ENCODE data around the gene VPS16. TPM values are rescaled to one million over a fixed set of nuclear protein-coding genes. Genes with fewer than 3 reads are reported as not detected.
"Not testable (repeated sequence)": the region's sequence is repeated elsewhere in the genome, so short reads cannot be mapped to it uniquely, and the experiment has no call there.

Gene VPS16
- total RNA-seq, 2 donors from 2014 or later, result 35.7 to 40.5 TPM

DNA sequence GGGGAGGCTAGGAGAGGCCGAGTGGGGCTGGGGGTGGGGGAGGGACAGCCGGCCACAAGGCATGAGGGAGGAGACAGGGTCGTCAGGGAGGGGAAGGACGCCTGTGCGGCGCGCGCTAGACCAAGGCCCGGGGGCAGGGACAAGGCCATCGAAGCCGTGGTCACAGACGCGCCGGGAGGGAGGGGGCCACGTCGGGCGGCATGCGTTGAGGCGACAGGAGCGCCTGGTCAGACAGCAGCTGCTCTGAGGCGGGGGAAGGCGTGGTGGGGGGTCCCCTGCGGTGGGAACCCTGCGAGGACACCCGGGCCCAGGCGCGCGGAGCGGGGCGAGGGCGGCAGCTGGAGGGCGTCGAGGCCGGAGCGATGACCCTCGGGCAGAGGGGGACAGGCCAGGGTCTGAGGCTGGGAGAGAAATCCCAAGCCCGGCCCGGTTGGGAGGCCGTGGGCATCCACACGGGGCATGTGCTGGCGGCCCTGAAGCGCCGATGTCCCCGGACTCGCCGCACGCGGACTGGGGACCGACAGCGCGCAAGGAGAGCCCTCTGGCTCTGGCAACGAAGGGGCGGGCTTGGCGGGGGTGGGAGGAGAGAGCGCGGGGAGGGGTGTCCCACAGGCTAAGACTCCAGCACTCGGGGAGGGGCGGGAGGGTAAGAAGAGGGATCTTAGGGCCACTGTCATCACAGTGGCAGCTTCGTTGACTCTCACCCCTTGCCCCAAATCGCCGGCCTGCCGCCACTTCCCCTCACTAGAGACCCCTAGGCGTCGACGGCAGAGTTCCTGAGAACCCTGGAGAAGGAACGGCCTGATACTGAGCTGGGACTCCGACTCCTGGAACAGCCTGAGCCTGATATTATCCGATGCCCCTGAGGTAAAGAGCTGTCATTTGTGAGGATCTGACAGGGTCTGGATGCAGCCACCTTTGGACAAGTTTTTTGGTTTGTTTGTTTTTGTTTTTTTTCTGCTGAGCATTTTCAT is 19.4 kb upstream of the VPS16 start:
- no peak overlapping the region for H3K27ac ChIP-seq
- no peak for DNase-seq
- TF ChIP-seq, protein P1, sequence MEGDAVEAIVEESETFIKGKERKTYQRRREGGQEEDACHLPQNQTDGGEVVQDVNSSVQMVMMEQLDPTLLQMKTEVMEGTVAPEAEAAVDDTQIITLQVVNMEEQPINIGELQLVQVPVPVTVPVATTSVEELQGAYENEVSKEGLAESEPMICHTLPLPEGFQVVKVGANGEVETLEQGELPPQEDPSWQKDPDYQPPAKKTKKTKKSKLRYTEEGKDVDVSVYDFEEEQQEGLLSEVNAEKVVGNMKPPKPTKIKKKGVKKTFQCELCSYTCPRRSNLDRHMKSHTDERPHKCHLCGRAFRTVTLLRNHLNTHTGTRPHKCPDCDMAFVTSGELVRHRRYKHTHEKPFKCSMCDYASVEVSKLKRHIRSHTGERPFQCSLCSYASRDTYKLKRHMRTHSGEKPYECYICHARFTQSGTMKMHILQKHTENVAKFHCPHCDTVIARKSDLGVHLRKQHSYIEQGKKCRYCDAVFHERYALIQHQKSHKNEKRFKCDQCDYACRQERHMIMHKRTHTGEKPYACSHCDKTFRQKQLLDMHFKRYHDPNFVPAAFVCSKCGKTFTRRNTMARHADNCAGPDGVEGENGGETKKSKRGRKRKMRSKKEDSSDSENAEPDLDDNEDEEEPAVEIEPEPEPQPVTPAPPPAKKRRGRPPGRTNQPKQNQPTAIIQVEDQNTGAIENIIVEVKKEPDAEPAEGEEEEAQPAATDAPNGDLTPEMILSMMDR (IDR thresholded peaks at IDR 0.05), result no peak
- no peaks in the 10 kb centered on the region for H3K36me3 ChIP-seq
- H3K4me1 ChIP-seq, result no peaks in the 10 kb centered on the region
- no peak overlapping the region for H3K4me3 ChIP-seq
- intact Hi-C loops (cut with DNase I), result no loop called here
- H3K9me3 ChIP-seq, result no peaks in the 10 kb centered on the region
- H3K27me3 ChIP-seq, result peaks cover 32% of the 10 kb centered on the region
- H3K9ac ChIP-seq (ENCODE audit: low read depth in 2 of 2, low read length in 2 of 2), result no peak overlapping the region

DNA sequence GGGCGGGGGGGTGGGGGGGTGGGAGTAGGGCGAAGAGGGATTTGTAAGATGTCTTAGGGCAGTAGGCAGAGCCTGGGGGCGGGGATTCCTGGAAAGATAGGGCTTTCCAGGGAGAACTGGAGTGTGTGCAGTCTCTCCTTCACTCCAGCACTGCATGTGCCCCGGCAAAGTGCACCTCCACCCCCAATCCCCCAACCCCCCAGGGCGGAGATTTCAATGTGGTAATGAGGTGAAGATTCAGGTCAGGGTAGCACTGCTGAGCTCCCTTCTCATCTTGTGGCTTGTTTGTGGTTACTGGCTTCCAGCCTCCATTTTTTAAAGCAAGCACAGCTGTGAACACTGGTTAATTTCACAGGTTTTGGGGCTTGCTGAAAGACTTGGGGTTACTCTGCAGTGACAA is 18.5 kb upstream of the VPS16 start:
- no peak for DNase-seq
- Histone ChIP-seq H3K36me3 (no peaks in the 10 kb centered on the region), H3K9ac (ENCODE audit: low read depth in 2 of 2, low read length in 2 of 2) (no peak overlapping the region), H3K27me3 (peaks cover 33% of the 10 kb centered on the region), H3K4me1 (no peaks in the 10 kb centered on the region), H3K9me3 (no peaks in the 10 kb centered on the region), H3K4me3 (no peak overlapping the region), H3K27ac (no peak overlapping the region)
- TF ChIP-seq, protein P1 (IDR thresholded peaks at IDR 0.05), result no peak
- intact Hi-C loops (cut with DNase I), result no loop called here

DNA sequence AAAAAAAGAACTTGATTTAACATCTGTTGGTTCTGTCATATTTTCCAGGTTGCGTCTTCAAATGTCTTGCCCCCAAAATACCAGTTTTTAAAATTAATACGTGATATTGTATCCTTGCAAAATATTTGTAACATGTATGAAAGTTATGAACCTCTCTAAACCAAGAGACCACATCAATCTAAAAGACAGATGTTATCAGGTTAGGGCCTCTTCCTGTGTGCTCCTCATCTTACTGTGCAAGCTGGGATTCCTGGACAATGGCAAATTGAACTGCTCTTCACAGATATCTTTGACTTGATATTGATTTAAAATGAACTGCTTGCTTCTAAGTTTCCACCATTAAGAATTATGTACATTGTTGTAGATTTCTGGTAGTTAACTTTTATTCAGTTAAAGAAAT is 14.8 kb upstream of the VPS16 start:
- H3K27me3 ChIP-seq, result peaks cover 21% of the 10 kb centered on the region
- no peak for DNase-seq
- TF ChIP-seq, protein P1 (IDR thresholded peaks at IDR 0.05), result no peak
- H3K36me3 ChIP-seq, result no peaks in the 10 kb centered on the region
- intact Hi-C loops (cut with DNase I), result no loop called here
- no peaks in the 10 kb centered on the region for H3K4me1 ChIP-seq
- no peak overlapping the region for H3K9ac ChIP-seq (ENCODE audit: low read depth in 2 of 2, low read length in 2 of 2)
- H3K9me3 ChIP-seq, result no peaks in the 10 kb centered on the region
- H3K27ac ChIP-seq, result no peak overlapping the region
- no peak overlapping the region for H3K4me3 ChIP-seq

DNA sequence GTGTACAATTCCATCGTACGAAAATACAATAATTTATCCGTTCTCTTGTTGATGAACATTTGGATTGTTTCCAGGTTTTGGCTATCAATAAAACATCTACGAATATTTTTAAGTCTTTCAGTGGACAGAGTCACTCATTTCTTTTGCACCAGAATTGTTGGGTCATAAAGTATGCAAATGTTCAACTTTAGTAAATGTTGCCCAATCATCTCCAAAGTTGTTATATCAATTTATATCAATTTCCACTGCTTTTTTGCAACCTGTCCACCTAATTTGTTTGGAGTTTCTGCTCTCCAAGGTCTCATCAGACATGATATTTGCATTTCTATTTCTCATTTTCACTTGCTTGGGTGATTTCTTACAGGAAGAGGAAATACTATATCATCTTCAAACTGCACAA is 13.9 kb upstream of the VPS16 start:
- H3K9me3 ChIP-seq, result no peaks in the 10 kb centered on the region
- H3K27me3 ChIP-seq, result peaks cover 12% of the 10 kb centered on the region
- DNase-seq, result no peak
- intact Hi-C loops (cut with DNase I), result no loop called here
- no peaks in the 10 kb centered on the region for H3K36me3 ChIP-seq
- no peak overlapping the region for H3K4me3 ChIP-seq
- no peak overlapping the region for H3K27ac ChIP-seq
- TF ChIP-seq, protein P1 (IDR thresholded peaks at IDR 0.05), result no peak
- H3K4me1 ChIP-seq, result no peaks in the 10 kb centered on the region
- no peak overlapping the region for H3K9ac ChIP-seq (ENCODE audit: low read depth in 2 of 2, low read length in 2 of 2)

DNA sequence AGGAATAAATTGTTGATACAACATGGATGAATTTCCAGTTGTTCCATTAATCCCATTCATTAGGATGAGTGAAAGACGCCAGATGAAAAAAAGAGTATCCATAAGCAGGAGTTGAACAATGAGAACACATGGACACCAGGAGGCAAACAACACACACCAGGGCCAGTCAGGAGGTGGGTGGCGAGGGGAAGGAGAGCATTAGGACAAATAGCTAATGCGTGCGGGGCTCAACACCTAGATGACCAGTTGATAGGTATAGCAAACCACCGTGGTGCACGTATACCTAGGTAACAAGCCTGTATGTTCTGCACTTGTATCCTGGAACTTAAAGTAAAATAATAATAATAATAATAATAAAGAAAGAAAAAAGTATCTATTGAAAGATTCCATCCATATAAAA is 11.2 kb upstream of the VPS16 start:
- Histone ChIP-seq H3K27ac (no peak overlapping the region), H3K36me3 (no peaks in the 10 kb centered on the region), H3K27me3 (peaks cover 6% of the 10 kb centered on the region), H3K9me3 (no peaks in the 10 kb centered on the region), H3K9ac (ENCODE audit: low read depth in 2 of 2, low read length in 2 of 2) (no peak overlapping the region), H3K4me1 (no peaks in the 10 kb centered on the region), H3K4me3 (no peak overlapping the region)
- intact Hi-C loops (cut with DNase I), result no loop called here
- TF ChIP-seq, protein P1 (IDR thresholded peaks at IDR 0.05), result no peak
- no peak for DNase-seq

DNA sequence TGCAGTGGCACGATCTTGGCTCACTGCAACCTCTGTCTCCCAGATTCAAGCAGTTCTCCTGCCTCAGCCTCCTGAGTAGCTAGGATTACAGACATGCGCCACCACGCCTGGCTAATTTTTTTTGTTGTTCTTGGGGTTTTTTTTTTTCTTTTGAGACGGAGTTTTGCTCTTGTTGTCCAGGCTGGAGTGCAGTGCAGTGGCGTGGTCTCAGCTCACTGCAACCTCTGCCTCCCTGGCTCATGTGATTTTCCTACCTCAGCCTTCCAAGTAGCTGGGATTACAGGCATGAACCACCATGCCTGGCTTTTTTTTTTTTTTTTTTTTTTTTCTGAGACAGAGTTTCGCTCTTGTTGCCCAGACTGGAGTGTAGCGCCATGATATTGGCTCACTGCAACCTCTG is 9.3 kb upstream of the VPS16 start:
- H3K9me3 ChIP-seq; H3K27me3 ChIP-seq; H3K9ac ChIP-seq (ENCODE audit: low read depth in 2 of 2, low read length in 2 of 2); H3K36me3 ChIP-seq; H3K4me1 ChIP-seq; intact Hi-C loops (cut with DNase I); H3K27ac ChIP-seq; DNase-seq; H3K4me3 ChIP-seq: not testable (repeated sequence)

Measured in colonic mucosa (tissue), 4 donors.